Neural progenitor cell (in vitro differentiated cells): ENCODE measurements around the gene RELT. TPM values are rescaled to one million over a fixed set of nuclear protein-coding genes. Genes with fewer than 3 reads are reported as not detected.

Experiments
- DNase-seq: peaks from one replicate; pipeline ENCODE4 v3.0.0-alpha.2; 2016; ENCODE audit warnings: low spot score
- H2AFZ ChIP-seq: fragments of 200-600 bp; sonication (generic); replicated peaks from 2 replicates; pipeline ENCODE4 v1.6.1; 2016; ENCODE audit warnings: antibody characterized with exemption
- H3F3A ChIP-seq: fragments of 200-600 bp; sonication (generic); 2 replicates; pipeline ENCODE4 v1.6.1; 2016; ENCODE audit warnings: antibody characterized with exemption, low read depth
- H3K27ac ChIP-seq: fragments of 200-600 bp; sonication (generic); 2 replicates; pipeline ENCODE4 v1.5.1; 2016; ENCODE audit warnings: mild to moderate bottlenecking
- H3K27me3 ChIP-seq: fragments of 200-600 bp; sonication (generic); 2 replicates; pipeline ENCODE4 v1.6.1; 2016; ENCODE audit warnings: mild to moderate bottlenecking, moderate library complexity
- H3K36me3 ChIP-seq: fragments of 200-600 bp; sonication (generic); 2 replicates; pipeline ENCODE4 v1.5.1; 2016
- H3K4me1 ChIP-seq: fragments of 200-600 bp; sonication (generic); 2 replicates; pipeline ENCODE4 v1.6.1; 2016; ENCODE audit warnings: mixed run types
- H3K4me2 ChIP-seq: fragments of 200-600 bp; sonication (generic); 2 replicates; pipeline ENCODE4 v1.6.1; 2016
- H3K4me3 ChIP-seq: fragments of 200-600 bp; sonication (generic); 2 replicates; pipeline ENCODE4 v1.5.1; 2016
- H3K79me2 ChIP-seq: fragments of 200-600 bp; sonication (generic); 2 replicates; pipeline ENCODE4 v1.6.1; 2016; ENCODE audit warnings: low read depth
- H3K9ac ChIP-seq: fragments of 200-600 bp; sonication (generic); 2 replicates; pipeline ENCODE4 v1.6.1; 2016
- H3K9me3 ChIP-seq: fragments of 200-600 bp; sonication (generic); 2 replicates; pipeline ENCODE4 v1.5.1; 2016; ENCODE audit warnings: low read depth
- H4K20me1 ChIP-seq: fragments of 200-600 bp; sonication (generic); 2 replicates; pipeline ENCODE4 v1.6.1; 2016; ENCODE audit warnings: low read depth
- H3K27ac Mint-ChIP-seq: 3 replicates; pipeline ENCODE4 v1.8.0; 2021; ENCODE audit warnings: mixed read lengths
- H3K27me3 Mint-ChIP-seq: 2 replicates; pipeline ENCODE4 v1.8.0; 2022; ENCODE audit warnings: low read depth, mild to moderate bottlenecking, inconsistent platforms, moderate library complexity, mixed read lengths; ENCODE audit not compliant: insufficient read depth
- H3K36me3 Mint-ChIP-seq: 3 replicates; pipeline ENCODE4 v1.8.0; 2021; ENCODE audit warnings: mixed read lengths
- H3K4me1 Mint-ChIP-seq: 3 replicates; pipeline ENCODE4 v1.8.0; 2021; ENCODE audit warnings: mixed read lengths
- H3K4me3 Mint-ChIP-seq: 3 replicates; pipeline ENCODE4 v1.8.0; 2021; ENCODE audit warnings: mild to moderate bottlenecking, moderate library complexity, mixed read lengths
- H3K9me3 Mint-ChIP-seq: 3 replicates; pipeline ENCODE4 v1.8.0; 2020; ENCODE audit warnings: mixed read lengths
- CTCF ChIP-seq: fragments of 200-600 bp; sonication (generic); IDR thresholded peaks from 2 replicates; pipeline ENCODE4 v1.5.1; 2017; ENCODE audit warnings: antibody characterized with exemption, mild to moderate bottlenecking
- EZH2 ChIP-seq: fragments of 200-600 bp; sonication (generic); IDR thresholded peaks from 2 replicates; pipeline ENCODE4 v1.6.1; 2017; ENCODE audit warnings: antibody characterized with exemption, mild to moderate bottlenecking, moderate library complexity
- EZH2phosphoT487 ChIP-seq: fragments of 200-600 bp; sonication (generic); IDR thresholded peaks from 2 replicates; pipeline ENCODE4 v1.6.1; 2017; ENCODE audit warnings: antibody characterized with exemption
- total RNA-seq: library from RNA; depleted of rRNA; stranded (reverse); fragments of >200 nt; gene quantifications from 2 replicates; pipeline ENCODE4 v1.2.3, GENCODE V29; 2015; ENCODE audit warnings: low replicate concordance

The RELT gene
- total RNA-seq, 1 donor from 2014 or later: 5.4 TPM

- Histone ChIP-seq H3F3A (peaks cover 20% of the 10 kb centered on the region), H3K9me3 (no peaks in the 10 kb centered on the region), H3K36me3 (no peaks in the 10 kb centered on the region), H3K4me2 (no peak overlapping the region), H3K27ac (no peak overlapping the region), H3K4me1 (peaks cover 5% of the 10 kb centered on the region), H4K20me1 (peaks cover 44% of the 10 kb centered on the region), H3K27me3 (no peaks in the 10 kb centered on the region), H3K79me2 (no peaks in the 10 kb centered on the region), H2AFZ (no peak overlapping the region), H3K4me3 (no peak overlapping the region), H3K9ac (no peak overlapping the region)
- peaks cover 2% of the 10 kb centered on the region for H3K4me1 Mint-ChIP-seq
- DNase-seq: no peak
- H3K27ac Mint-ChIP-seq: no peak overlapping the region
- TF ChIP-seq CTCF (no peak), EZH2phosphoT487 (no peak), EZH2 (no peak)
- H3K4me3 Mint-ChIP-seq: no peak overlapping the region
- peaks cover 20% of the 10 kb centered on the region for H3K36me3 Mint-ChIP-seq
- no peaks in the 10 kb centered on the region for H3K9me3 Mint-ChIP-seq
- peaks cover 4% of the 10 kb centered on the region for H3K27me3 Mint-ChIP-seq
Measured at GRCh38 chr11:73360743-73361369, 15.3 kb upstream of the RELT start.

GRCh38 chr11:73361953-73362776 is 14.0 kb upstream of the RELT start:
- no peaks in the 10 kb centered on the region for H3K27me3 ChIP-seq
- DNase-seq: peak; percentile 90
- no peak overlapping the region for H3K27ac Mint-ChIP-seq
- H3K9me3 ChIP-seq: no peaks in the 10 kb centered on the region
- H3K9me3 Mint-ChIP-seq: no peaks in the 10 kb centered on the region
- TF ChIP-seq CTCF: peak; percentile 44
- no peak for TF ChIP-seq EZH2phosphoT487
- H3K4me2 ChIP-seq: peak overlapping the region; percentile 85
- no peak overlapping the region for H3K9ac ChIP-seq
- H3K4me1 ChIP-seq: peaks cover 5% of the 10 kb centered on the region
- H3K4me3 ChIP-seq: peak overlapping the region; percentile 43
- H3K27me3 Mint-ChIP-seq: peaks cover 2% of the 10 kb centered on the region
- H3K36me3 ChIP-seq: no peaks in the 10 kb centered on the region
- peaks cover 44% of the 10 kb centered on the region for H4K20me1 ChIP-seq
- H3K36me3 Mint-ChIP-seq: peaks cover 26% of the 10 kb centered on the region
- peaks cover 20% of the 10 kb centered on the region for H3F3A ChIP-seq
- H3K79me2 ChIP-seq: no peaks in the 10 kb centered on the region
- H2AFZ ChIP-seq: no peak overlapping the region
- no peak overlapping the region for H3K4me3 Mint-ChIP-seq
- peaks cover 5% of the 10 kb centered on the region for H3K4me1 Mint-ChIP-seq
- no peak overlapping the region for H3K27ac ChIP-seq

GRCh38 chr11:73363147-73363546 is 13.1 kb upstream of the RELT start:
- Histone ChIP-seq H3K27me3 (no peaks in the 10 kb centered on the region), H3K9me3 (no peaks in the 10 kb centered on the region), H3K27ac (no peak overlapping the region), H3K9ac (no peak overlapping the region), H3K4me1 (peaks cover 5% of the 10 kb centered on the region), H3K79me2 (no peaks in the 10 kb centered on the region), H3F3A (peaks cover 20% of the 10 kb centered on the region), H3K4me3 (no peak overlapping the region), H2AFZ (no peak overlapping the region), H3K36me3 (no peaks in the 10 kb centered on the region), H4K20me1 (peaks cover 44% of the 10 kb centered on the region), H3K4me2 (no peak overlapping the region)
- Mint-ChIP-seq H3K36me3 (peaks cover 27% of the 10 kb centered on the region), H3K27ac (no peak overlapping the region), H3K9me3 (no peaks in the 10 kb centered on the region), H3K27me3 (peaks cover 5% of the 10 kb centered on the region), H3K4me3 (no peak overlapping the region), H3K4me1 (peaks cover 5% of the 10 kb centered on the region)
- TF ChIP-seq CTCF (no peak), EZH2 (no peak), EZH2phosphoT487 (no peak)
- DNase-seq: no peak
